HG02970 (cell line): ENCODE data around the gene COCH.
A peak's percentile ranks its signal among the peaks of the same experiment; 100 is the strongest.
"Not testable (repeated sequence)": the region's sequence is repeated elsewhere in the genome, so short reads cannot be mapped to it uniquely, and the experiment has no call there.

ENCODE experiments used
- ATAC-seq: cut with Tn5 transposase; IDR thresholded peaks from one replicate; pipeline ENCODE4 v1.9.1; 2021; ENCODE audit warnings: mild to moderate bottlenecking, moderate library complexity, moderate number of reproducible peaks; ENCODE audit not compliant: unreplicated experiment, low FRiP score

Gene COCH

GRCh38 chr14:30874999-30875787 lies 834 bp downstream of the COCH start:
- peak; percentile 27 for ATAC-seq

GRCh38 chr14:30875788-30876053 lies 1.4 kb downstream of the COCH start:
- ATAC-seq: no peak

- no peak for ATAC-seq
These were observed 2.3 kb downstream of the COCH start for GRCh38 chr14:30876692-30877091.

- ATAC-seq: no peak
These were observed 8.1 kb downstream of the COCH start for GRCh38 chr14:30882431-30882830.

DNA sequence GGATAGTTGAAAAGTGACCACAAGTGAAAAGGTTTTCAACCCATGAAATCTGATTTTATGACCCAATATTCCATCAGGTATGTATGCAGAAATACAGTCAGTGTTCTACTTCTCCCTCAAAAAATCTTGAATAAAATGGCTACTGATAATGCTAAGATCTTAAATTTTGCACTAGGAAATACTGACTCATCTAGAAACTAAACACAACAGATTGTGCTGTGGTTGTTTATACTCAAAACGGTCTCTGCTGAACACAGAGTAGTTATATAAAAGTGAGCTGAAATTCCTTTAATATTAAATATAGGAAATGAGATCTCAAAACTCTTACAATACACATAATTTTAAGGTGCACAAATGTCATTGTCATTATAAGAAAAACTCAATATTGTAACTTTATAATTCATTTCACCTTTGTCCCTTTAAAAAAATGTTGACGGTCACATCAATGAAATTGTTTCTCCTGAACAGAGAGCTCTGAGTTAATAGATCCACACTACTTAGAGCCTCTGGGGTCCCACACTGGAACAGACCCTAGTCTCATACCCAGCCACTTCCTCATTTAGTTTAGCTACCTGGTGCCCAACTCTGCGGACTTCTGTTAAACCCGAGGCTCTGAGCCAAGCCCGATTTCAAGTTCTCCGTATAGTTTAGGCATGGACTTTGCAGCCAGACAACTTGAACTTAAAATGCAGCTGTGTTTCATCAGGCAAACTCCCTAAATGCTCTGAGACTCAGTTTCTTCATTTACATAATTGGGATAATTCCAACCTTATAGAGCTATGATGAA lies 9.3 kb downstream of the COCH start:
- ATAC-seq: no peak

GRCh38 chr14:30884901-30885300 lies 10.5 kb downstream of the COCH start:
- ATAC-seq: no peak

GRCh38 chr14:30885840-30886740 lies 11.7 kb downstream of the COCH start:
- no peak for ATAC-seq

- ATAC-seq: no peak
These were observed 14.3 kb downstream of the COCH start for GRCh38 chr14:30888480-30889243.

DNA sequence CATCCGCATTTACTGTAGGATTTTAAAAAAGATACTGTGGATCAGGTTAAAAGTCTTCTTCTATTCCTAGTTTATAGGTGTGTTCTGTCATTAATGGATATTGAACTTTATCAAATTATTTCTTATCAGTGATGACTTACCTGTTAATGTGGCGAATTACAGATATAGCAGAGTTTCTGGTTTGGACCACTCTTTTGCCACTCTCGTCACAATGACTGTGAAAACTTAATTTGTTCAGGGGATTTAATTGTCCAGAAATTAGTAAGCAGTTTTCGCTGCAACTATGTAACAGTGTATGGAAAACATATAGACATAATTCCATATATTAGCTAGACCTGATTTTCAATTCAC lies 14.9 kb downstream of the COCH start:
- no peak for ATAC-seq

- ATAC-seq: no peak
These were observed 19.5 kb downstream of the COCH start for GRCh38 chr14:30893819-30894218.

DNA sequence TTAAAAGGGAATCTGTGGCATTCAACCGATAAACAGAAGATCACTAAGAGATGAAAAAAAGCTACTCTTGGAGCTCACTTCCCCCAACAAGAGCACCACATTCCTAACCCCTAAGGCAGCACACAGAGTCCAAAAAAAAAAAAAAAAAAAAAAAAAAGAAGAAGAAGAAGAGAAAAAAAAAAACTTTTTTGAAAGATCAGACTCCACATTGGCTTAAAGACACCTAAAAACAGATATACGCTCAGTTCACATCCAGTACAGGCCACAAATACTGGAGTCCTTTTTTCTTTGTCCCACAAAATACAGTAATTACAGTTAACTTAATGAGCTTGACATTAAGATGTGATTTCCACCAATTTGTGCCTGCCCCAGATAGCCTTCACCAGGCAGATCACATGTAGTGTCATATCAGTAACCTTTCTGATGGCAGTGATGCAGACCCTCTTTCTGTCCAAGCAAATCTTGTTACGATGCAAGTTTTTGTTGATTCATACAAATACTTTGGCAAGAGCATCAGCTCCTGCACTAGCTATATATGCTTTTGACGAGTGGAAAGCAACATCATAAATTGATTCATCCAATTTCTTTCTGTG lies 20.7 kb downstream of the COCH start:
- ATAC-seq: no peak

GRCh38 chr14:30896435-30896834 lies 22.1 kb downstream of the COCH start:
- ATAC-seq: no peak

- ATAC-seq: not testable (repeated sequence)
These were observed 22.8 kb downstream of the COCH start for GRCh38 chr14:30897121-30897520.

GRCh38 chr14:30903285-30904124 lies 29.1 kb downstream of the COCH start:
- no peak for ATAC-seq

GRCh38 chr14:30906752-30907658 lies 32.6 kb downstream of the COCH start:
- no peak for ATAC-seq

- ATAC-seq: no peak
These were observed 33.3 kb downstream of the COCH start for GRCh38 chr14:30907659-30908057.

GRCh38 chr14:30908826-30909225 lies 34.5 kb downstream of the COCH start:
- ATAC-seq: no peak

DNA sequence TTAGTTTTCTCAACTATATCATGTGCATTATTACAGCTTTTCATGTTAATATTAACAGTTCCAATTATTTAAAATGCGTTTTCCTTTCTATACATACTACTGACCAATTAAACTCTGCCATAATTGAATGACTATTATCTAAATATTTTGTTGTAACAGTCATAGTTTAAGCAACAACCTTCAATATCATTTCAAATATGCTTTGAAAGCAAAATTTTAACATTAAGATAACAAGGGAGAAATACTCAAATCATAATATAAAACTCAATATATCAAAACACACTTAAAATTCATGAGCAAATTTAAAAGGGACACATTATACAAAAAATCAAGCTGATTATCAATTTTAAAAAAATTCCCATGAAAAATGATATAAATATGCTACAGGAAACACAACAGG lies 40.5 kb downstream of the COCH start:
- ATAC-seq: no peak
